Measurements from ENCODE around the gene KCNN3.
A peak's percentile ranks its signal among the peaks of the same experiment; 100 is the strongest.

Gene KCNN3

DNA sequence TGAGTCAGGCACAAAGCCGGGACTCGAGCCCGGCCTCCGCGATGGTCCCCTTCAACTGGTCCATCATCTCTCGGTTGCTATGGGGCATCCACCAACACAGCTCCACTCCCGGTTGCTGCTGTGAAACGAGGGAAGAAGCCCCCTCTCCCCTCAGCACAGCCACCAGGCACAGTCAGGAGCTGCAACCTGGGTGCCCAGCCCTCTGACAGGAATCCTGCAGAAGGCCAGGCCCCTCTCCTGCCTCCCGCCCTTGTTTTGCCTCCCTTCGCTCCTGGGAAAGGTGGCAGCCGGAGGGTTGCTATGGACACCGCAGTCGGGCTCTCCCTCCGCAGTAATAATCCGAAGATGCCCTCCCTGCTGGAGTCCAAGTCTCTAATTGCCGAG is 8.9 kb upstream of the KCNN3 start:
- DNase-seq: peak; percentile 82 to 89

DNA sequence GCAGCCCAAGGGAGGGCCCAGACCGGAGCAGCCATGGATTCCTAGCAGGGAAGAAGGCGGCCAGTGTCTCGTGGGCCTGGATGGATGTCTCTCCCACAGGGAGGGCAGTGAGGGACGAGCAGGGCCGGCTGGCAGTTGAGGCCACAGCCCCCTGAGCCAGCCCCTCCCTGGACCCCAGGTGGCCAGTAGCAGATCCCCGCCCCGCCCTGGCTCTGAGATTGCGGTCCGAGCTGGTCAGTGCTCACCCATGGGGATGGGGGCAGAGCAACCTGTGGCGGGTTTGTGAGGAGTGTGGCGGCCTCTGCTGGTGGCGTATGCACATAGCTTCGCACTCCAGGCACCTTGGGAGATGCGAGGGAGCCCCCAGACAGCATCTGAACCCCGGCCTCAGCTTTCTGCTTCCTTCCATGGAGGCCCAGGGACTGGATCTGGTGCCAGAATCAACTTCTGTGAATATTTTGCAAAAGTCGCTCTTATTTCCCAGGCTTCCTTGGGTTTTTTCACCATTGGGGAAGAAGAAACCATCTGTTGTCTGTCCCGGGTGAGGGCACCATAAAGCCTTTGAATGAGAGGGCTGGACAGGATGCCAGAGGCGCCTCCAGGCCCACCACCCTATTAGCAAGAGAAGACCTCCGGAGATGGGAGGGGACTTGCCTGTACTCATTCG is 8.4 kb upstream of the KCNN3 start:
- DNase-seq: peak; percentile 12 to 65

DNA sequence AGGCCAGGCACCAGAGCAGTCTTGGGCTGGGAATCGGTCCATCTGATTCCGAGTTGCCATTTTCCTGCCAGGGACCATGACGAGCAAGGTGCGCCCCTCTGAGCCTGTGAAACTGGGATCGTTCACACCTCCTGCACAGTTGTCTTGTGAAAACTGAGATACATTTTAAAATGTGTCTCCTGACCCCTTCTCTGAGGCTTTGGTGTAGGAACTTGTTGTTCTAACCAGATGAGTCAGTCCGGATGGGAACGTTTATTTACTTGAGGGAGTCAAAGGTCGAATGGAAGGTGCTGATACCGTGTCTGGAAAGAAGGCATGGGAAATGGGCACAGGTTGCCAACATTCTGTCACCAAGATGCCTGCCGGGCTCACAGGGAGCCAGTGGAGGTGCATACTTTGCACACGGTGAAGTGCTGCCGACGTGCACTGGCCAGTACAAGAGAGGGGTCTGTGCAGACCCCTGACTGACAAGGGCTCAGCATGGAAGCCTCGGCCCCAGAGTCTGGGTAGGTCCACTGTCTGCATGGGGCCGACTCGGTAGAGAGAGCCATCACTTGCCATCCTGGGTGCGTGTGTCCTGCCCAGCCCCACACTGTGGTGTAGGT is 7.4 kb upstream of the KCNN3 start:
- no peak for DNase-seq

DNA sequence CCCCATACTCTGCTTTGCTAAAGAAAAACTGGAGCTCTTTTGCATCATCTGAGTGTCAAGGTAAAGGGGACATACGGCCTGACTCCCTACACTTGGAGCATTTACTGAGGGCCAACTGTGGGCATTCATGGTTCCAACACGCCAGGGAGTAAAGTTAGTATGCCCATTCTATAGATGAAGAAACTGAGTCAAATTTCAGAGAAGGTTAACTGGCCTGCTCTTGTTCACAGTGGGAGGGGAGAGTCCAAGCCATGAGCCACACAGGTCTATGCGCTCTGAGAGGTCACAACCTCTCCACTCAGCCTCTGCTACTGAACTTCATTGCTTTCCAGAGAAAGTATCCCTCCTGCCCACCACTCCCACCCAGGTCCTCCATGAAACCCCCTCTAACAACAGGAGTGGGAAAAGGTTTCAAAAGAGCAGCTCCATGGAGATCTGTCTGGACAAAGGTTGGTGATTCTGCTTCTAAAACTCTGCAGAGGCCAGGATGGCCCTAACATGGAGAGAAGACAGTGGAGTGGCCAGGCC is 6.8 kb upstream of the KCNN3 start:
- no peak for DNase-seq

- no peak for DNase-seq
Measured at GRCh38 chr1:154874465-154874864, 4.4 kb upstream of the KCNN3 start.

GRCh38 chr1:154873321-154873950 is 3.4 kb upstream of the KCNN3 start:
- no peak for DNase-seq

DNA sequence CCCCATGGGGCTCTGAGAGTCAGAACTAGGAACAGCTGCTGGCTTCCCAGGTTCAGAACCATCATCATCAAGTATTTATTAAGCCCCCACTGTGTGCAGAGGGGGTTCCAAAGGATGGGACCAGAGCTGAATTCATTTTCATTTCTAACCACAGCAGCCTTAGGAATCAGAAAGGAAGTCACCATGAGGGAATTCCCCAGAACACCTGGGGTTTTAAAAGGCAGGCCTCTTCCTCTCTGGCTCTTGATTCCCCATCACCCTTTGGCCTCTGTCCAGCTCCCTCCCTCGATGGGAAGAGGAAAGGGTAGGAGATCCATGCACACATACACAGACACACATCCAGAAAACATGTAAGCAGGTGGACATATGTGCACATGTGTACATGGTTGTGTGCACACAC is 1.3 kb upstream of the KCNN3 start:
- DNase-seq: no peak

- no peak for DNase-seq
Measured at GRCh38 chr1:154870734-154871133, 653 bp upstream of the KCNN3 start.

- DNase-seq: peak in 1 of 2 experiments; percentile 26
Measured at GRCh38 chr1:154869351-154870114, 548 bp downstream of the KCNN3 start.

GRCh38 chr1:154867841-154868605 is 2.1 kb downstream of the KCNN3 start:
- DNase-seq: peak in 1 of 2 experiments; percentile 11

- DNase-seq: peak in 1 of 2 experiments; percentile 78
Measured at GRCh38 chr1:154867064-154867825, 2.8 kb downstream of the KCNN3 start.

DNA sequence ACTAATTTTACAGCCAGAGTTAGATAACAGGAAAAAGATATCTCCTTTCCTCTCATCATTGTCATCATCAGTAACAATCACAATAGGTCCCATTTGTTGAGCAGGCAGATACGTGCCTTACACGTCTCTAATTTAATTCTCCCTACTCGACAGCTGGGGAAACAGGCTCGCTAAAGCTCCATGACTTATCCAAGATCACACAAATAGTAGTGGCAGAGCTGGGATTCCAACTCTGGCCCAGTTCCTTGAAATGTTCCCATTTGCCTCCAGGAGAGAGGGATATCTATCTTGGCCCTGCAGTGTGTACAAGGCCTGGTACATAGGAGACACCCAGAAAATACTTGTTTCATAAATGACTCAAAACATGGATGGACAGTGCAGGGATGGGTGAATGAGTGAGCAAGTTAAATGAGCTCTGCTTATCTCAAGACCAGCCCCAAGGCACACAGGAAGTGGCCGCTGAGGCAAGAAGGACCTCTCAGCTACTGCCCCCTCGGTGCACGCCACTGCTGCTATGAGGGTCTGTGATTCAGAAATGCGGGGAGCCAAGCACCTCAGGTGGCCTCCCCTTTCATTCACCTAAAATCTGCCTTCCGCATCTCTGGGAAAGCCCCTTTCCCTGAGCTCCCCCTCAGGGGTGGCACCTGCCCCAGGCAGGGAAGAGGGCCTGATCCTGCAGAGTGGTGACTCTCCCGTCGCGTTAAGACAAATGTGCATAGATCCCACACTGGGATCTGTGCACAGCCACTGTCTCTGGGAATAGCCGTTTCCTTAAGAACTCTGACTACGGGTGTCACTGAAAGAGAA is 3.6 kb downstream of the KCNN3 start:
- no peak for DNase-seq

DNA sequence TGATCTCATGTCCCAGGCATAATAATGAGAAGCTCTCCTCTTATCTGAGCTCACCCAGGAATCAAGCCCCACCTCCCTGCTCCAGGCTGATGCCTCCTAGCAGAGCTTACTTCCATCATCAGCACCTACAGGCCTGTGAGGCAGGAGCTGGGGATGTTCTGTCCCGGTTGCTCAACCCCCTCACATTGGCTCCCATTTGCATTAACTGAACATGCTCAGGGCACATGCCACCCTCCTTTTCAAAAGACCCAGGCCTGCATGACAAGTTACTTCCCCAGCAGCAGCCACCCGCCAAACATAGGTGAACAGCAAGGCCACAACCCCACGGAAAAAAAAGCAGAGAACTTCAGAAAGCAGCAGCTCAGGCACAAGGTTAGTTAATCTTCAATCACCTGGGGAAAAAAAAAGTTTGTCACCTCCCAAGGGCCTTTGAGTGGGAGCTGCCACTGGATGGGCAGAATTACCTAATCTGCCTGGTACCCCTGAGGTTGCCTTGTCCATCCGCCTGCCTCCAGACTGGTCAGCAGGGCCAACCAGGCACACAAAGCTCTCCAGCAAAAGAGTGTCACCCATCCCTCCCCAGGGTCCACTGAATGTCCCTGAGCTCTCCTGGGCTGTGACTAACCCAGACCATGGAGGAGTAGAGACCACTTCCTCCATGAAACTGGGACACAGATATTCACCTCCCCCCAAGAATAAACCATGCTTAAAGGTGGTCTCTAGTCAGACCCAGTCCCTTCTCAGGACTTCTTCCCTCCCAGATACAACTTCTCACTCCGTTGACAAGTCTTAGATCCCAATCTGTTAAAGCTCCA is 4.4 kb downstream of the KCNN3 start:
- no peak for DNase-seq

DNA sequence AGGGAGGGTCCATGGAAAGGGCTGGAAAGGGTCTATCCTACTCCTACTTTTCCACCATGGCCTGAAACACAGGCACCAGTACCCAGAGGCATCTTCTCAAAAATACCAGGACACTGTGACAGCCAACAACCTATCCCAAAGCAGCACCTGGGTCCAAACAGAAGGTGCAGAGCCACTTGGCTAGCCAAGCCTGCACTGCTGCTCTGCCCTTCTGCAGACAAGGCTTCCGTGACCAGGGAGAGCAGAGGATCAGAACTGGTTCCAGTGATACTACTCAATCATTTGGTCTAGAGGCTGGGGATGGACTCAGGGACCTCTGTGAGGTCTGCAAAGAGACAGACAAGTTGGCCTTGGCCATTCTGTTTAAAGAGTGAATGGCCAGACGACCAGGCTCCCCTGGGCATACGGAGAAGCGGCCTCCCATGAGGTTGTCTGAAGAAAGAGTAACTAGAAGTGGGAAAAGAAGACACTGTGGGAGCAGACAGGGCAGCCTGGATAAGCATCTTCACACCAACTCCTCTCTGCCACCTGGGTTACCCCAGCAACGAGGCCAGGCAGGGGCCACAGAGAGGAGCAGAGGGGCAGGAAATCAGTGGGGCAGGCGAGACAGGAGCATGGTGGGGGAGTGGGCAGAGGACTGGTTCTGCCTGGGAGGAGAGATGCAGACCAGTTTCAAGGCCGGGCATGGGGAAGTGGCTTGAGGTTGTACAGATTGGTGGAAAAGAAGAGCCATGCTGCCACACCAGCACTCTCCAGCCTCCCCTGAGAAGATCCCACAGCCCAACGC is 5.7 kb downstream of the KCNN3 start:
- DNase-seq: no peak

DNA sequence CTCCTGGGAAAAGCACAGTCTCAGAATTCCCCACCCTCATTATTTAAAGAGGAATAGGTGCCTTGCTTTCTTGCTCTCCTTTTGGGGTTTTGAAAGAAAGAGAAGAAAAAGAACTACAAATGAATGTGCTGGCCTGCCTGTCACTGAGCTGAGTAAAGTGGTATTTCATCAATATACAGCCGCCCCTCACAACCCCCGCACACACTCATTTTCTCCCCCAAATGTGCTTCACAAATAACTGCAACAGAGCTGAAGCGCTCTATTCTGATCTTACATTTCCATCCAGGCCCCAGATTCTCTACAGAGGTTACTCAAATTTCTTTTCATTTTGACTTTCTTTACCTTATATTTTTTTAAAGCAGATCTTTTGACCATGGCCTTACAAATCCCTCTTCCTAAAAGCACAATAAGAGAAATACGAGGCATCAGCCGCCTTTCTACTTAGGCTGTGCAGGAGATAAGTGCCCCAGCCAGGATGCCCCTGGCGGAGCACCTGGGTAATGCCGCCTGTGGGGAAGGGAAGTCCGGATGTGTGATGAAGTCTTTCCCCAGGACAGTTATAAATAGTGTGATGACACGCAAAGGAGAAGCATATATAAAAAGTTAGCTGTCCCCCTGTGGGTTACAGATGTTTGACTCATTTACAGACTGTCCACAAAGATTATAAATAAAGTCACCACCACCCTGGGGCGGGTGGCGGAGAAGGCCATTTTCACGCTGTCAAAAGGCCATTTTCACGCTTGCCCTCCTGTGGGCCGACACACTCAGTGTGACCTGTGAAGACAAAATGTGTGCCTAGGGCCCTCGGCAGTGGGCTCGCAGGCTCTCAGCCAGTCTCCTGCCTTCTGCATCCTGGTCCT is 6.5 kb downstream of the KCNN3 start:
- peak in 1 of 2 experiments; percentile 24 for DNase-seq

DNA sequence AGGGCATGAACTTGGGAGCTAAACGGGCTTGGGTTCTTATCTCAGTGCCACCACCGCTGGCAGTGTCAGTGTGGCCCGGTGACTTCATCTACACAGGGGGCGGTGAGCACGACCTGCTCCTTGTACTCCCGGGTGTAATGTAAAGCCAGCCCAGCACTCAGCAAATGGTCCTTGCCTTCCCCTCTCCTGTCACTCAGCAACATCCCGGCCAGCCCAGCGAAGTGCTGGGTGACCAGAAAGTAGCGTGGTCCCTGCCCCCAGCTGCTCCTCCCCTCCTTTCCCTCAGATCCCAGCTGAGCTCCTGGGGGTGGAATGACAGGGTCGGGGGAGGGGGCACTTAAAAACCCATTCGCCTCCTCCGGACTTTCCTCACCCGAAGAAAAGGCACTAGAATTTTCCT is 7.2 kb downstream of the KCNN3 start:
- no peak for DNase-seq

GRCh38 chr1:154861607-154862094 is 8.4 kb downstream of the KCNN3 start:
- DNase-seq: peak in 1 of 2 experiments; percentile 19
